DOHH2 (cell line): ENCODE data around the gene HNRNPM.

Experiments used
- CTCF ChIP-seq: fragments of 200-600 bp; sonication (generic); IDR thresholded peaks from one replicate; pipeline ENCODE4 v1.5.1; 2014; ENCODE audit warnings: antibody characterized with exemption, mild to moderate bottlenecking, low read depth, low read length; ENCODE audit not compliant: poor library complexity, severe bottlenecking
- EZH2phosphoT487 ChIP-seq: fragments of 200-600 bp; sonication (generic); IDR thresholded peaks from 2 replicates; pipeline ENCODE4 v1.6.1; 2017; ENCODE audit warnings: borderline replicate concordance, mild to moderate bottlenecking, antibody characterized with exemption, low read length, moderate library complexity, mixed read lengths

GRCh38 chr19:8531470-8531869 lies 86.7 kb downstream of the HNRNPM start:
- no peak for TF ChIP-seq CTCF
- no peak for TF ChIP-seq EZH2phosphoT487
